NT2/D1 (cell line): ENCODE data around the gene ZNF32.

ENCODE experiments used
- SUZ12 ChIP-seq: IDR thresholded peaks from 2 replicates; pipeline ENCODE4 v1.6.1; 2011; ENCODE audit not compliant: insufficient read length, insufficient read depth; ENCODE audit errors: extremely low read depth
- YY1 ChIP-seq: IDR thresholded peaks from 2 replicates; pipeline ENCODE4 v1.6.1; 2011; ENCODE audit not compliant: insufficient read length, insufficient read depth
- ZNF274 ChIP-seq: IDR thresholded peaks from 2 replicates; pipeline ENCODE4 v1.6.1; 2011; ENCODE audit warnings: mild to moderate bottlenecking, low read depth, low read length

DNA sequence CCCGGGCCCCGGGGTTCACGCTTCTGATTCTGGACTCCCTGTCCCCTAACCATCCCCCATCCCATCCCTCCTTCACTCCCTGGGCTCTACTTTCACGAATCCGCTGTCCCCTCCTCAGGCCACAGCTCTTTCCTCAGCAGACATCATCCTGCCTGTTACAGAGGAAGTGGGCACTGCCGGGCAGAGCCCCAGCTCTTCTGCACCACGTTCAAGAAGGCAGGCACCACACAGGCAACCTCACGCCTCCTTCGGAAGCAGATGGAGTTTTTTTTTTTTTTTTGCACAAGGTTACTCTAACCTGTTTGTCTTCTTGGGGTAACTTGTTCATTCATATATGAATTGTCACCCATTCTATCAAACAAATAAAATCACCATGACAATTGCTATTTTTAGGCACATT is 17.9 kb upstream of the ZNF32 start:
- TF ChIP-seq YY1 = no peak
- no peak for TF ChIP-seq ZNF274
- no peak for TF ChIP-seq SUZ12
